CD14-positive monocyte (primary cell): ENCODE data around the gene CLIC3. TPM values are rescaled to one million over a fixed set of nuclear protein-coding genes. Genes with fewer than 3 reads are reported as not detected.

Source experiments
- DNase-seq, 3 donors: peaks; one replicate each; pipeline ENCODE4 v3.0.0-alpha.2; 2011 to 2022
- H2AFZ ChIP-seq: 2 replicates; pipeline ENCODE4 v1.6.0; 2012; ENCODE audit warnings: mild to moderate bottlenecking, low read depth, low read length, inconsistent platforms; ENCODE audit not compliant: insufficient read depth, poor library complexity, severe bottlenecking
- H3K27ac ChIP-seq, 2 donors: 1 replicate in 1 of 2; 2 replicates in 1 of 2; pipeline ENCODE4 v1.5.1; 2012 to 2013; ENCODE audit warnings: low read length in 2 of 2, control low read depth in 1 of 2, inconsistent platforms in 1 of 2, low read depth in 1 of 2, mild to moderate bottlenecking in 1 of 2
- H3K27me3 ChIP-seq, 2 donors: one replicate each; pipeline versions ENCODE4 v1.6.0 to v1.6.1; 2011 to 2013; ENCODE audit warnings: low read length in 2 of 2; ENCODE audit not compliant: control insufficient read depth in 2 of 2, insufficient read depth in 2 of 2
- H3K36me3 ChIP-seq, 2 donors: replicated peaks in 1 of 2; 1 replicate in 1 of 2; 2 replicates in 1 of 2; pipeline versions ENCODE4 v1.5.1 to v1.6.1; 2012 to 2013; ENCODE audit warnings: low read length in 2 of 2, control low read depth in 1 of 2, inconsistent platforms in 1 of 2, mild to moderate bottlenecking in 1 of 2; ENCODE audit not compliant: insufficient read depth in 2 of 2, control insufficient read depth in 1 of 2
- H3K4me1 ChIP-seq, 2 donors: 1 replicate in 1 of 2; 2 replicates in 1 of 2; pipeline versions ENCODE4 v1.5.1 to v1.6.1; 2012 to 2013; ENCODE audit warnings: low read length in 2 of 2, control low read depth in 1 of 2, inconsistent platforms in 1 of 2, mild to moderate bottlenecking in 1 of 2, moderate library complexity in 1 of 2; ENCODE audit not compliant: insufficient read depth in 2 of 2, control insufficient read depth in 1 of 2
- H3K4me2 ChIP-seq: replicated peaks from 2 replicates; pipeline ENCODE3; 2012; ENCODE audit warnings: low read length, moderate library complexity, mild to moderate bottlenecking; ENCODE audit not compliant: poor library complexity, severe bottlenecking; ENCODE audit errors: extremely low read depth
- H3K4me3 ChIP-seq, 3 experiments: fragments of 200-600 bp in 1 of 3; sonication (generic) in 1 of 3; replicated peaks in 1 of 3; 1 replicate in 2 of 3; 2 replicates in 1 of 3; pipeline ENCODE4 v1.5.1; 2011 to 2013; ENCODE audit warnings: low read length in 3 of 3, mild to moderate bottlenecking in 3 of 3, control low read depth in 2 of 3, low read depth in 2 of 3, inconsistent platforms in 1 of 3, moderate library complexity in 1 of 3
- H3K79me2 ChIP-seq: 2 replicates; pipeline ENCODE4 v1.6.0; 2012; ENCODE audit warnings: mild to moderate bottlenecking, control low read depth, inconsistent platforms, low read length, moderate library complexity; ENCODE audit not compliant: insufficient read depth
- H3K9ac ChIP-seq: 2 replicates; pipeline ENCODE4 v1.6.0; 2017; ENCODE audit warnings: low read length, mild to moderate bottlenecking; ENCODE audit not compliant: insufficient read depth, poor library complexity, severe bottlenecking
- H3K9me3 ChIP-seq, 2 donors: replicated peaks in 1 of 2; 1 replicate in 1 of 2; 2 replicates in 1 of 2; pipeline versions ENCODE4 v1.5.1 to v1.6.1; 2012 to 2013; ENCODE audit warnings: low read length in 2 of 2, control low read depth in 1 of 2; ENCODE audit not compliant: control insufficient read depth in 1 of 2, insufficient read depth in 1 of 2
- H4K20me1 ChIP-seq: 2 replicates; pipeline ENCODE4 v1.6.0; 2012; ENCODE audit warnings: mild to moderate bottlenecking, low read length, control low read depth, moderate library complexity; ENCODE audit not compliant: insufficient read depth
- H3K27ac Mint-ChIP-seq, 7 donors: one replicate each; pipeline ENCODE4 v1.8.0; 2020; ENCODE audit warnings: mild to moderate bottlenecking in 7 of 7, mixed read lengths in 7 of 7, moderate library complexity in 6 of 7, inconsistent platforms in 2 of 7
- H3K27me3 Mint-ChIP-seq, 3 donors: one replicate each; pipeline ENCODE4 v1.8.0; 2021 to 2022; ENCODE audit warnings: low read depth in 3 of 3, mild to moderate bottlenecking in 3 of 3, mixed read lengths in 3 of 3, moderate library complexity in 3 of 3, inconsistent platforms in 1 of 3
- H3K36me3 Mint-ChIP-seq, 2 donors: one replicate each; pipeline ENCODE4 v1.8.0; 2020; ENCODE audit warnings: mixed read lengths in 2 of 2, inconsistent platforms in 1 of 2, mild to moderate bottlenecking in 1 of 2
- H3K4me1 Mint-ChIP-seq: one replicate; pipeline ENCODE4 v1.8.0; 2020; ENCODE audit warnings: mild to moderate bottlenecking, mixed read lengths
- H3K4me3 Mint-ChIP-seq, 2 donors: one replicate each; pipeline ENCODE4 v1.8.0; 2020; ENCODE audit warnings: mild to moderate bottlenecking in 2 of 2, mixed read lengths in 2 of 2, moderate library complexity in 1 of 2
- H3K9me3 Mint-ChIP-seq, 7 donors: one replicate each; pipeline ENCODE4 v1.8.0; 2020 to 2022; ENCODE audit warnings: mixed read lengths in 7 of 7, mild to moderate bottlenecking in 6 of 7, moderate library complexity in 6 of 7, inconsistent platforms in 2 of 7
- CTCF ChIP-seq: fragments of 200-600 bp; IDR thresholded peaks from one replicate; pipeline ENCODE4 v1.8.0; 2022; ENCODE audit warnings: antibody characterized with exemption, mild to moderate bottlenecking
- WGBS: methylation state at CpG from one replicate; pipeline ENCODE4 v1.1.5; 2013; ENCODE audit warnings: missing lambda C conversion rate; ENCODE audit not compliant: insufficient coverage; 5-methylcytosine and 5-hydroxymethylcytosine counted together
- intact Hi-C, 2 donors: fragments of 100-400 bp; cut with micrococcal nuclease; formaldehyde crosslinking; loops; one replicate each; pipeline versions ENCODE4 v1.15.0 to v1.15.1; 2023
- polyA plus RNA-seq, 3 donors: library from polyadenylated mRNA; depleted of rRNA in 1 of 3; unstranded in 2 of 3; stranded (reverse) in 1 of 3; fragments of 300-500 nt in 2 of 3; fragments of >200 nt in 1 of 3; fragmentation: Illumina TruSeq in 2 of 3; gene quantifications; 1 replicate in 2 of 3; 2 replicates in 1 of 3; pipeline ENCODE4 v1.2.3, GENCODE V29; 2012 to 2021

Gene CLIC3
- polyA plus RNA-seq, 3 donors: 0.29 to 0.51 TPM; not detected in 1

DNA sequence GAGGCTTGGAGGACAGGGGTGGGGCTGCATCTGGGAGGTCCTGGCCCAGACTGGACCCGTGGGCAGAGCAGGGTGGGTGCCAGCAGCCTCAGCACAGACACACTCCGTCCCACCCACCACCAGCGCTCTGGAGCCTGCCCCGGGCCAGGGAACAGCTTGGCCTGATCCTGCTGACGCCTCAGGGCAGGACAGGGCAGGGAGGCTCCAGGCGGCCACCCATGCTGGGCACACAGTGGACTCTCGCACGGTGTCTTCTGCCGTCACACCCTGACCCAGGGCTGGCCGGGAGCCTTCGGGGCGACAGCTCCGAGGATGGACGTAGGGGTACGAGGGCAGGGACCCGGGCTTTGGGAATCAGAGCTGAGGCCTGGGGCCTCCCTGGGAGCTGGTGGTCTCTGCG lies 27.2 kb downstream of the CLIC3 start:
- TF ChIP-seq CTCF: no peak
- no peaks in the 10 kb centered on the region for H3K9me3 ChIP-seq
- H3K9ac ChIP-seq: no peak overlapping the region
- Mint-ChIP-seq H3K36me3 (no peaks in the 10 kb centered on the region), H3K4me3 (no peak overlapping the region), H3K27me3 (peaks cover 8 to 22% (median 14%) of the 10 kb centered on the region in 3 donors), H3K27ac (no peak overlapping the region), H3K4me1 (peaks cover 16% of the 10 kb centered on the region), H3K9me3 (no peaks in the 10 kb centered on the region)
- no peaks in the 10 kb centered on the region for H3K79me2 ChIP-seq
- no peaks in the 10 kb centered on the region for H3K27me3 ChIP-seq
- no peak overlapping the region for H3K4me2 ChIP-seq
- peaks cover 9 to 19% of the 10 kb centered on the region in 2 donors for H3K4me1 ChIP-seq
- H4K20me1 ChIP-seq: no peaks in the 10 kb centered on the region
- no peak overlapping the region for H3K4me3 ChIP-seq
- no peak overlapping the region for H3K27ac ChIP-seq
- 88% methylated on average over 15 of the region's 17 CpGs for WGBS
- H3K36me3 ChIP-seq: no peaks in the 10 kb centered on the region
- intact Hi-C loops: no loop called here
- H2AFZ ChIP-seq: no peak overlapping the region
- no peak for DNase-seq

DNA sequence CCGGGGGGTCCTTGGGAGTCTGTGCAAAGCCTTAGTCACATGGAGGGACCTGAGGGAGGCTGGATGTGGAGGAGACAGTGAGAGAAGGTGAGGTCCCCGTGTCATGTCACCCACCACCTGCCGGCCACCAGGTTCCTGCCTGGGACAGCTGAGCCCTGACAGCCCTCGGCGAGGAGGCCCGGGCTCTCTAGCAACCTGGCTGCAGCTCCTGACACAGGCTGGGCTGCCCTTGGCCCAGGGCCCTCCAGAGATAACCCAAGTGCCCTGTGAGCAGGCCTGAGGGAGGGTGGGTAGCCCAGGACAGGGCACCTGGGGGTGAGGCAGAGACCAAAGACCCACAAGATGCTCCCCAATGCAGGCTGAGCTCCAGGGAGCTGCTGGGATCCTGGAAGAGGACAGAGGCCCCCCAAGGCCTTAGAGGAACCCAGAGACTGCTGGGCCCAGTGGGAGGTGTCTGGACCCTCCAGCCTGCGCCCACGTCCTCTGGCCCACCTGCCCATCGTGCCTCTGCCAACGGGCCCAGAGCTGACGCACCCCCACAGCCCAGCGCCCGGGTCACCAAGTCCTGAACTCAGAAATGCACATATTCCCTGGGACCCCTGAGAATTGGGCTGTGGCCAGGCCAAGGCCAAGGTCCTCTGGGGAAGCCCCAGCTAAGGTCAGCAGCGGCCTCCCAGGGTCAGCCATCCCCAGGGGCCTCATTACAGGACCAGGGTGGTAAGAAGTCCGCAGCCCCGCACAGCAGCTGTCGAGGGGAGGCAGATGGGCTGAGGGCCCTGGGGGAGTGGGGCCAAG lies 27.8 kb downstream of the CLIC3 start:
- Histone ChIP-seq H3K79me2 (no peaks in the 10 kb centered on the region), H3K9me3 (no peaks in the 10 kb centered on the region), H2AFZ (no peak overlapping the region), H4K20me1 (no peaks in the 10 kb centered on the region), H3K27ac (no peak overlapping the region), H3K36me3 (no peaks in the 10 kb centered on the region), H3K4me2 (no peak overlapping the region), H3K4me3 (no peak overlapping the region), H3K9ac (no peak overlapping the region), H3K27me3 (no peaks in the 10 kb centered on the region), H3K4me1 (peaks cover 10 to 17% of the 10 kb centered on the region in 2 donors)
- no peak for TF ChIP-seq CTCF
- no peak for DNase-seq
- Mint-ChIP-seq H3K4me1 (peaks cover 16% of the 10 kb centered on the region), H3K27ac (no peak overlapping the region), H3K36me3 (no peaks in the 10 kb centered on the region), H3K27me3 (peaks cover 8 to 18% (median 14%) of the 10 kb centered on the region in 3 donors), H3K4me3 (no peak overlapping the region), H3K9me3 (no peaks in the 10 kb centered on the region)
- intact Hi-C loops: no loop called here
- WGBS: 91% methylated on average over 16 of the region's 17 CpGs
